ENCODE data around the gene CST3.

DNA sequence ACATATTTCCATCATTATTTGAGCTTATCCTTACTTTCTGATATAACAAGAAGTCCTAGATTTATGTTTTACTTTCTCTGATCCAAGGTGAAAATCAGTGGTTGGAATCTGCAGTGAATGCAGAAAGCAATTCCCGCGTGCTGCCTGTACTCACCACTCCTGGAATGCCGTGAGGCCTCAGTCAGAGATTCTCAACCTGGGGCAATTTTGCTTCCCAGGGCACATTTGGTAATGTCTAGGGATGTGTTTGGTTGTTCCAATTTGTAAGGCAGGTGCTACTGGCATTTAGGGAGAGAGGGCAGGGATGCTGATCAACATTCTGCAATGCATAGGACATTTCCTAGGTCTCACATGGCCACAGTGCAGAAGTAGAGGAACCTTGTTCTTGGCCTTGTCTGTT is 27.2 kb upstream of the CST3 start:
- TF ChIP-seq, protein P1, sequence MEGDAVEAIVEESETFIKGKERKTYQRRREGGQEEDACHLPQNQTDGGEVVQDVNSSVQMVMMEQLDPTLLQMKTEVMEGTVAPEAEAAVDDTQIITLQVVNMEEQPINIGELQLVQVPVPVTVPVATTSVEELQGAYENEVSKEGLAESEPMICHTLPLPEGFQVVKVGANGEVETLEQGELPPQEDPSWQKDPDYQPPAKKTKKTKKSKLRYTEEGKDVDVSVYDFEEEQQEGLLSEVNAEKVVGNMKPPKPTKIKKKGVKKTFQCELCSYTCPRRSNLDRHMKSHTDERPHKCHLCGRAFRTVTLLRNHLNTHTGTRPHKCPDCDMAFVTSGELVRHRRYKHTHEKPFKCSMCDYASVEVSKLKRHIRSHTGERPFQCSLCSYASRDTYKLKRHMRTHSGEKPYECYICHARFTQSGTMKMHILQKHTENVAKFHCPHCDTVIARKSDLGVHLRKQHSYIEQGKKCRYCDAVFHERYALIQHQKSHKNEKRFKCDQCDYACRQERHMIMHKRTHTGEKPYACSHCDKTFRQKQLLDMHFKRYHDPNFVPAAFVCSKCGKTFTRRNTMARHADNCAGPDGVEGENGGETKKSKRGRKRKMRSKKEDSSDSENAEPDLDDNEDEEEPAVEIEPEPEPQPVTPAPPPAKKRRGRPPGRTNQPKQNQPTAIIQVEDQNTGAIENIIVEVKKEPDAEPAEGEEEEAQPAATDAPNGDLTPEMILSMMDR (IDR thresholded peaks at IDR 0.05), result no peak
- TF ChIP-seq POLR2A (IDR thresholded peaks at IDR 0.05), result no peak
